GM18505 (cell line): Measurements from ENCODE around the gene SYCP2L.

Experiments used
- ATAC-seq: cut with Tn5 transposase; IDR thresholded peaks from one replicate; pipeline ENCODE4 v1.9.1; 2021; ENCODE audit not compliant: unreplicated experiment
- POLR2A ChIP-seq: IDR thresholded peaks from 4 replicates; pipeline ENCODE4 v1.6.1; 2011; ENCODE audit warnings: borderline replicate concordance; ENCODE audit not compliant: insufficient read depth, insufficient read length; ENCODE audit errors: extremely low read depth

Gene SYCP2L

GRCh38 chr6:11017090-11017489, 130.2 kb downstream of the SYCP2L start:
- TF ChIP-seq POLR2A: no peak
- ATAC-seq: no peak

- ATAC-seq: no peak
- no peak for TF ChIP-seq POLR2A
Observed at GRCh38 chr6:11018225-11018624, 131.4 kb downstream of the SYCP2L start.

- no peak for TF ChIP-seq POLR2A
- ATAC-seq: no peak
Observed at GRCh38 chr6:11021003-11021402, 134.2 kb downstream of the SYCP2L start.

- ATAC-seq: no peak
- TF ChIP-seq POLR2A: no peak
Observed at GRCh38 chr6:11021714-11022113, 134.9 kb downstream of the SYCP2L start.

- TF ChIP-seq POLR2A: no peak
- ATAC-seq: no peak
Observed at GRCh38 chr6:11023032-11023431, 136.2 kb downstream of the SYCP2L start.
